Neuron (in vitro differentiated cells): Measurements from ENCODE around the gene SDK1.

Source experiments
- H2AFZ ChIP-seq: one replicate; pipeline ENCODE4 v1.6.1; 2013; ENCODE audit warnings: low read depth, mild to moderate bottlenecking, inconsistent platforms, low read length, moderate library complexity
- H3K27me3 ChIP-seq: one replicate; pipeline ENCODE4 v1.6.1; 2013; ENCODE audit warnings: low read length; ENCODE audit not compliant: insufficient read depth
- H3K36me3 ChIP-seq: one replicate; pipeline ENCODE4 v1.6.1; 2013; ENCODE audit warnings: low read length; ENCODE audit not compliant: insufficient read depth
- H3K4me1 ChIP-seq: one replicate; pipeline ENCODE4 v1.6.1; 2013; ENCODE audit warnings: low read length; ENCODE audit not compliant: insufficient read depth
- H3K4me3 ChIP-seq: 2 replicates; pipeline ENCODE4 v1.5.1; 2013; ENCODE audit warnings: mild to moderate bottlenecking, low read length, moderate library complexity
- H3K9me3 ChIP-seq: one replicate; pipeline ENCODE4 v1.6.1; 2013; ENCODE audit warnings: low read length

The SDK1 gene

DNA sequence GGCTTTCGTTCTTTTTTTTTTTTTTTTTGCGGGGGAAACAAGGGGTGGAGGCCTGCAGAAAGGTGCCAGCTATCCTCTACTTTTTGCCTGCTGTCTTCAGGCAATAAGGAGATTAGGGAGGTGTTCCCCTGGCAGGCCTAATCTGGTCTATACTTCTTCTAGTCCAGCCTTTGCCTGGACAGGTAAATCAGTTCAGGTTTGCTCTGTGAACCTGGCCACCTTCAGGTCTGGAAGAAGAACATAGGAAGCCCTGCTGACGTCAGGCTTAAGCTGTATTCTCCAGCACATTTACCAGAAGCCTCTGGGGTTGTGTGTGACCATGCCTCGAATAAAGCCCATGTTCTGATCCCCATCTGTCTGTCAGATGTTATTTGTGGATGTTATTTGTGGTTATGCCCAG lies 115.4 kb downstream of the SDK1 start:
- Histone ChIP-seq H3K4me1 (no peaks in the 10 kb centered on the region), H3K36me3 (no peaks in the 10 kb centered on the region), H3K9me3 (no peaks in the 10 kb centered on the region), H2AFZ (no peak overlapping the region), H3K4me3 (no peak overlapping the region), H3K27me3 (no peaks in the 10 kb centered on the region)

GRCh38 chr7:3425087-3425486 lies 124.0 kb downstream of the SDK1 start:
- no peaks in the 10 kb centered on the region for H3K27me3 ChIP-seq
- no peaks in the 10 kb centered on the region for H3K4me1 ChIP-seq
- no peaks in the 10 kb centered on the region for H3K36me3 ChIP-seq
- no peak overlapping the region for H3K4me3 ChIP-seq
- H3K9me3 ChIP-seq = no peaks in the 10 kb centered on the region
- no peak overlapping the region for H2AFZ ChIP-seq

DNA sequence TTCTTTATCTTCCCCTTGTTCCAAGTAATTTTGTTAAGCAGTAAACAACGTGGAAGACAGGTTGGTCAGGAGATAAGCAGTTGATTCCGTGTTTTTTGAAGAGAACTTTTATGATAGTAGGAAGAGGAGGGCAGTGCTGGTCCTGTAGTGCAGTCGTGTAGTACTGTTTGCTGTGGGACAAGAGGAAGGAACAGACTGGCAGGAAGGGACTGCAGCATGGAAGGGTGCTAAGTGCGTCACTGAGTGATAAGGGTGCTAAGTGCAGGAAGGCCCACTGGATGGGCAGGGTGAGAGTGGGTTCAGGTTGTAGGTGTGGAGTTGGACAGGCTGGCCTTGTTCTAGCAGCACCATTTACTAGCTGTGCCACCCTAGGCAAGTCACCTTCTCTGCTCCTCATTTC lies 125.0 kb downstream of the SDK1 start:
- Histone ChIP-seq H3K4me1 (peaks cover 5% of the 10 kb centered on the region), H3K9me3 (no peaks in the 10 kb centered on the region), H3K27me3 (no peaks in the 10 kb centered on the region), H2AFZ (no peak overlapping the region), H3K4me3 (no peak overlapping the region), H3K36me3 (no peaks in the 10 kb centered on the region)

DNA sequence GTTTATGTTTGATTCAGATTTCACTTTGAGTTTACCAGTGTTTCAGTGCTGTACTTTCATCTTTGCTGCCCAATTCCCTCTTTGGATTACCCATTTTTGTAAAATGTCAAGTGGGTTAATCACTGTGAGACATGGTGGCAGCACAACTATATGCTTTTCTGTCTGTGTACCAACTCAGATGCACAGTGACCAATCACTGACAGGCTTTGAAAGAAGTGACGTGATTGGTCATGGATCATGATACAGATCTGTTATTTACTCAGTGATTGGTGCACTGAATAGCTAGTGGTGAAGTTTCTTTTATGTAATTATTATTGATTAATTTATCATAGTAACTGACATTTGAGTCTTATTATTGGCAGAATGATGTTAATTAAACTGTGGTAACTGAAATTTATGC lies 126.9 kb downstream of the SDK1 start:
- H3K36me3 ChIP-seq = no peaks in the 10 kb centered on the region
- no peak overlapping the region for H3K4me3 ChIP-seq
- no peaks in the 10 kb centered on the region for H3K9me3 ChIP-seq
- H3K27me3 ChIP-seq = no peaks in the 10 kb centered on the region
- no peak overlapping the region for H2AFZ ChIP-seq
- peaks cover 5% of the 10 kb centered on the region for H3K4me1 ChIP-seq

GRCh38 chr7:3429981-3430380 lies 128.9 kb downstream of the SDK1 start:
- H3K9me3 ChIP-seq = no peaks in the 10 kb centered on the region
- H3K27me3 ChIP-seq = no peaks in the 10 kb centered on the region
- no peak overlapping the region for H3K4me3 ChIP-seq
- no peak overlapping the region for H2AFZ ChIP-seq
- no peaks in the 10 kb centered on the region for H3K36me3 ChIP-seq
- H3K4me1 ChIP-seq = peaks cover 5% of the 10 kb centered on the region

- no peak overlapping the region for H2AFZ ChIP-seq
- H3K9me3 ChIP-seq = no peaks in the 10 kb centered on the region
- H3K4me3 ChIP-seq = no peak overlapping the region
- H3K27me3 ChIP-seq = no peaks in the 10 kb centered on the region
- H3K36me3 ChIP-seq = no peaks in the 10 kb centered on the region
- H3K4me1 ChIP-seq = peaks cover 5% of the 10 kb centered on the region
Measured at GRCh38 chr7:3430588-3430987, 129.5 kb downstream of the SDK1 start.

DNA sequence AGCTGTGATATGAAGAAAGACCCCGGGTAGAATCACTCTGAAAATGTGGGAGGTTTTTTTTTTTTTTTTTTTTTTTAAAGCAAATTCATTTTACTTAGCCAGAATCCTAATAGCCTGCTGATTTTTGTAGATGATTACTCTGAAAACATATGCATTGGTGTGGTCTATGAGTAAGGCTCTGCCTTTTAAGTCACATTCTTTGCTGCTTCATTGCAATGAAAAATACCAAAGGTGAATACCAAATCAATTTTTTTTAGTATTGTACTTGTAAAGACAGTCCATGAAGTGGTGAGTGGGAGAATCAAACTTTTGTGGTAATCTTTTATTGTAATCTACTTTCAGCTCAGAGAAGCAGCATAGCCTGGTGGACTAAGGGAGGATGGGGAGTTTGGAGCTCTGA lies 130.3 kb downstream of the SDK1 start:
- H3K4me1 ChIP-seq = peaks cover 5% of the 10 kb centered on the region
- H3K36me3 ChIP-seq = no peaks in the 10 kb centered on the region
- no peak overlapping the region for H2AFZ ChIP-seq
- no peaks in the 10 kb centered on the region for H3K27me3 ChIP-seq
- H3K9me3 ChIP-seq = no peaks in the 10 kb centered on the region
- no peak overlapping the region for H3K4me3 ChIP-seq

DNA sequence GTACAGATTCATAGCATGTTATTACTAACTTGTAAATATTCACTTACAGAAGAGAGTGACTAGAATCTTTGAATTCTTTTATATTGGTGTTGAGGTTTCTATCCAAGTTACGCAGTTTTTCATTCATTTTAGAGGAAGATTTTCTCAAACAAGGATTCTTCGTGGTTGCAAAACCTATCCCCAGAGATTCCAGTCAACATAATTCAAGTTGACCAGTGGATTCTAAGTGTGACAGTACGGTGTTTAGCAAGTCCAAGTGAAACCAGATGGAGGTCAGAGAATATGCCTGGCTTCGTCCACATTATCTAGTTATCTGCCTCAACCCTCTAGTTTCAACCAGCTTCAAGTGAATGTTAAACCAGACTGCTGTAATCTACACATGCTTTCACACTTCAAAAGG lies 131.9 kb downstream of the SDK1 start:
- no peak overlapping the region for H3K4me3 ChIP-seq

GRCh38 chr7:3434611-3435010 lies 133.6 kb downstream of the SDK1 start:
- Histone ChIP-seq H3K36me3 (no peaks in the 10 kb centered on the region), H3K4me3 (no peak overlapping the region), H3K4me1 (peaks cover 5% of the 10 kb centered on the region), H3K9me3 (no peaks in the 10 kb centered on the region), H2AFZ (no peak overlapping the region), H3K27me3 (no peaks in the 10 kb centered on the region)

More for the DNA sequence above, 131.9 kb downstream of the SDK1 start:
- Histone ChIP-seq H3K4me1 (peaks cover 5% of the 10 kb centered on the region), H3K36me3 (no peaks in the 10 kb centered on the region), H3K27me3 (no peaks in the 10 kb centered on the region), H2AFZ (no peak overlapping the region), H3K9me3 (no peaks in the 10 kb centered on the region)

DNA sequence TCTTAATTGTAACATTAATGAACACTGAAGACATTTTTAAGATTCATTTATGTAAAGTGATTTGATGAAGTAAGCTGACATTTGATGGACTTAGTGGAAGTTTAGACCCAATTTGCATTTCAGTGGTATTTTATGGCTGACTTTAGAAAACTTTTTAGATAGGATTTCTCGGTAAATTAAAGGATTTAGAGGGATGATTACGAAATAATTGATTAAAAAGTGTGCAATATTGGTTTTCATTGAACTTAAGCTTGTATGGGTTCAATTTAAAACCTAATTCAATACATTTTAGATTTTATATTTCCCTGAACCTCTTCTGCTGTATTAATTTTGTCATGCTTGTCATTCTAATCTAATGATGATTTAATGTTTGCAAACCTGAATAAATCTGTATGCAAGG lies 135.1 kb downstream of the SDK1 start:
- no peak overlapping the region for H3K4me3 ChIP-seq
- H3K9me3 ChIP-seq = no peaks in the 10 kb centered on the region
- no peaks in the 10 kb centered on the region for H3K27me3 ChIP-seq
- H3K4me1 ChIP-seq = no peaks in the 10 kb centered on the region
- H2AFZ ChIP-seq = no peak overlapping the region
- no peaks in the 10 kb centered on the region for H3K36me3 ChIP-seq

DNA sequence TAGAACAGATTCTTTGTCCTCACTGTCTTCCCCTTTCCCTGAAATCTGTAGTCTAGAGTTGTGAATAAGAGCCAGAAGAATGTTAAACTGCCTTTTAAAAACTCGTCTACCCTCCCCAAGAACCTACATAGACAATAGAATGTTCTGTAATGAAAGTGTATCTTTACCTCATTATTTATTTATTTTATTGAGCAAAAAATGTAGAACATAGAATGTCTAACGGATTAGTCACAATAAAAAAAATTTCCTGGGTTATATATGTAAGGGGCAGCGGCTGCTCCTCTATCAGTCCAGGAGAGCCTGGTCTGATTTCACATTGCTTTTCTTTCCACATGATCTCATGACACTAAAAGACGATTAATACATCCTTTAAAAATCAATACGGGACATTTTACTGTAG lies 135.7 kb downstream of the SDK1 start:
- Histone ChIP-seq H2AFZ (no peak overlapping the region), H3K9me3 (no peaks in the 10 kb centered on the region), H3K27me3 (no peaks in the 10 kb centered on the region), H3K4me1 (no peaks in the 10 kb centered on the region), H3K36me3 (no peaks in the 10 kb centered on the region), H3K4me3 (no peak overlapping the region)

GRCh38 chr7:3437467-3437866 lies 136.4 kb downstream of the SDK1 start:
- Histone ChIP-seq H3K36me3 (no peaks in the 10 kb centered on the region), H3K9me3 (no peaks in the 10 kb centered on the region), H3K4me1 (no peaks in the 10 kb centered on the region), H3K27me3 (no peaks in the 10 kb centered on the region), H2AFZ (no peak overlapping the region), H3K4me3 (no peak overlapping the region)

GRCh38 chr7:3438352-3438751 lies 137.3 kb downstream of the SDK1 start:
- Histone ChIP-seq H2AFZ (no peak overlapping the region), H3K4me1 (no peaks in the 10 kb centered on the region), H3K27me3 (no peaks in the 10 kb centered on the region), H3K9me3 (no peaks in the 10 kb centered on the region), H3K36me3 (no peaks in the 10 kb centered on the region), H3K4me3 (no peak overlapping the region)

DNA sequence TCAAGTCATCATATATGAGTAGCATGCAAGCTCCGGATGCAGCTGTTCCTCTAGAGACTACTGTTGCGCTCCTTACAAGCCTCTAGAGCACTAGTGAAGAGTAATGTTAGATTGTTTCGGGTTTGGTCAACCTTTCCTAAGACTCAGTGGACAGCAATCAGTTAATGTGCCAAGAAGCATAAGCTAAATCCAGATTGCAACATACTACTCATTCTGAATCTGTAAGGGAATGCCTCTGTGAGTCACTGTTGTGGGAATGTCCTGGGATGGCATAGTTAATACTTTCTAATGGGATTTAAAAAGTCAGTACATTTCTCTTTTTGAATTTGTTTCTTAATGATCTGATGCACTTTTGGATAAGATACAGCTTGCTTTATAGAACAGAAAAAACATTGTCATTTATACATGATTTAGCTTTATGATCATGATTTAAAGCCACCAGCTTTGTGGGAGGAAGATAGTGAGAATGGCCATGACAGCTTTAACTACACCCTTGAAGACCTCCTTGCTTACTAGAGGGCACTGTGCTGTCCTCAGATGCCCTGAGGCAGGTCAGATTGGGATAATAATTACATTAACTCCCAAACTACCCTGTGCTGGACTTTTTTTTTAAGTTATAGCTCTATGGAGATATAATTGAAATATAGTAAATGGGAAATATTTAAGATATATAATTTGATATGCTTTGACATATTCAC lies 138.4 kb downstream of the SDK1 start:
- no peaks in the 10 kb centered on the region for H3K27me3 ChIP-seq
- no peaks in the 10 kb centered on the region for H3K36me3 ChIP-seq
- H3K4me1 ChIP-seq = no peaks in the 10 kb centered on the region
- no peaks in the 10 kb centered on the region for H3K9me3 ChIP-seq
- H3K4me3 ChIP-seq = no peak overlapping the region
- no peak overlapping the region for H2AFZ ChIP-seq
